Activated CD8-positive, alpha-beta memory T cell treated with anti-CD3 and anti-CD28 coated beads for 1 hour (primary cell): Measurements from ENCODE around the gene NEFH.

Experiments
- DNase-seq, 2 donors: peaks; one replicate each; pipeline ENCODE4 v3.0.0-alpha.2; 2020; ENCODE audit warnings: low read depth in 1 of 2; ENCODE audit errors: extremely low read depth in 1 of 2

Gene NEFH

GRCh38 chr22:29459773-29460172 lies 20.2 kb upstream of the NEFH start:
- DNase-seq = no peak

GRCh38 chr22:29461263-29461662 lies 18.8 kb upstream of the NEFH start:
- DNase-seq = no peak

- DNase-seq = no peak
Observed at GRCh38 chr22:29463629-29464028, 16.4 kb upstream of the NEFH start.

GRCh38 chr22:29464581-29464980 lies 15.4 kb upstream of the NEFH start:
- no peak for DNase-seq

- no peak for DNase-seq
Observed at GRCh38 chr22:29469755-29470154, 10.3 kb upstream of the NEFH start.

- peak in 1 of 2 donors; percentile 40 for DNase-seq
Observed at GRCh38 chr22:29470159-29470855, 9.7 kb upstream of the NEFH start.

- no peak for DNase-seq
Observed at GRCh38 chr22:29473001-29473400, 7.0 kb upstream of the NEFH start.

GRCh38 chr22:29475550-29475949 lies 4.5 kb upstream of the NEFH start:
- DNase-seq = no peak

GRCh38 chr22:29476116-29476515 lies 3.9 kb upstream of the NEFH start:
- no peak for DNase-seq

- no peak for DNase-seq
Observed at GRCh38 chr22:29477723-29478318, 2.2 kb upstream of the NEFH start.

GRCh38 chr22:29478326-29479276 lies 1.4 kb upstream of the NEFH start:
- no peak for DNase-seq

- no peak for DNase-seq
Observed at GRCh38 chr22:29480262-29480511, 169 bp downstream of the NEFH start.

- DNase-seq = no peak
Observed at GRCh38 chr22:29480512-29481264, 670 bp downstream of the NEFH start.

GRCh38 chr22:29481265-29482000 lies 1.4 kb downstream of the NEFH start:
- no peak for DNase-seq

GRCh38 chr22:29482253-29482652 lies 2.2 kb downstream of the NEFH start:
- DNase-seq = no peak

GRCh38 chr22:29482726-29483125 lies 2.7 kb downstream of the NEFH start:
- no peak for DNase-seq

- no peak for DNase-seq
Observed at GRCh38 chr22:29483254-29483653, 3.2 kb downstream of the NEFH start.

GRCh38 chr22:29484642-29485041 lies 4.6 kb downstream of the NEFH start:
- no peak for DNase-seq

GRCh38 chr22:29485448-29485847 lies 5.4 kb downstream of the NEFH start:
- DNase-seq = no peak

- no peak for DNase-seq
Observed at GRCh38 chr22:29487426-29487986, 7.5 kb downstream of the NEFH start.
